T-helper 1 cell treated with Interleukin-12 subunit alpha and Interleukin-12 subunit beta and Interleukin-4 antibody, amounts not matched to agents 30 μg/mL and 1 μg/mL, for 36 hours (primary cell): ENCODE data around the gene CAMK1D.

Experiments
- H3K27ac Mint-ChIP-seq: one replicate; pipeline ENCODE4 v1.8.0; 2021; ENCODE audit warnings: mild to moderate bottlenecking, mixed read lengths
- H3K27me3 Mint-ChIP-seq: one replicate; pipeline ENCODE4 v1.8.0; 2021; ENCODE audit warnings: low read depth, mixed read lengths
- H3K36me3 Mint-ChIP-seq: one replicate; pipeline ENCODE4 v1.8.0; 2021; ENCODE audit warnings: low read depth, mixed read lengths
- H3K4me1 Mint-ChIP-seq: one replicate; pipeline ENCODE4 v1.8.0; 2021; ENCODE audit warnings: low read depth, mixed read lengths
- H3K4me3 Mint-ChIP-seq: one replicate; pipeline ENCODE4 v1.8.0; 2021; ENCODE audit warnings: mild to moderate bottlenecking, moderate library complexity, mixed read lengths
- H3K9me3 Mint-ChIP-seq: one replicate; pipeline ENCODE4 v1.8.0; 2021; ENCODE audit warnings: mixed read lengths

The CAMK1D gene

DNA sequence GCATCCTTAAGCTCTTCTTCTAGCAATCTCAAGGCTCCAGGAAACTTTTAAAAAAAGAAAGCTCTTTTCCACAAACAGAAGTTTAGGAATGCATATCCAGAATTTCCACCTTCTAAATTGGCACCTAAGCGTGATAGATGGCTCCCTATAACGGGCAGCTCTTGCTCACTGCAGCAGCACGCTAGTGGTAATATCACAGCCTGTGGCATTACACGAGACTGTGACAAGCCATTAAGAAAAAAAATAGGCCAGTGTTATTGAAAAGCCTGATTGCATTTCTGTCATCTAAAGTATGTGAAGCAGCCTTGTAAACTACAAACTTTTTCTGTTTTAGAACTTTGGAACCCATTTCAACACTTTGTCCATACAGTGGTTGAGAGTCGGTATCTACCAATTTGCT lies 263.8 kb downstream of the CAMK1D start:
- H3K27me3 Mint-ChIP-seq: no peaks in the 10 kb centered on the region
- H3K27ac Mint-ChIP-seq: no peak overlapping the region
- H3K4me1 Mint-ChIP-seq: peaks cover 14% of the 10 kb centered on the region
- H3K9me3 Mint-ChIP-seq: no peaks in the 10 kb centered on the region
- H3K36me3 Mint-ChIP-seq: peaks cover 2% of the 10 kb centered on the region
- no peak overlapping the region for H3K4me3 Mint-ChIP-seq

DNA sequence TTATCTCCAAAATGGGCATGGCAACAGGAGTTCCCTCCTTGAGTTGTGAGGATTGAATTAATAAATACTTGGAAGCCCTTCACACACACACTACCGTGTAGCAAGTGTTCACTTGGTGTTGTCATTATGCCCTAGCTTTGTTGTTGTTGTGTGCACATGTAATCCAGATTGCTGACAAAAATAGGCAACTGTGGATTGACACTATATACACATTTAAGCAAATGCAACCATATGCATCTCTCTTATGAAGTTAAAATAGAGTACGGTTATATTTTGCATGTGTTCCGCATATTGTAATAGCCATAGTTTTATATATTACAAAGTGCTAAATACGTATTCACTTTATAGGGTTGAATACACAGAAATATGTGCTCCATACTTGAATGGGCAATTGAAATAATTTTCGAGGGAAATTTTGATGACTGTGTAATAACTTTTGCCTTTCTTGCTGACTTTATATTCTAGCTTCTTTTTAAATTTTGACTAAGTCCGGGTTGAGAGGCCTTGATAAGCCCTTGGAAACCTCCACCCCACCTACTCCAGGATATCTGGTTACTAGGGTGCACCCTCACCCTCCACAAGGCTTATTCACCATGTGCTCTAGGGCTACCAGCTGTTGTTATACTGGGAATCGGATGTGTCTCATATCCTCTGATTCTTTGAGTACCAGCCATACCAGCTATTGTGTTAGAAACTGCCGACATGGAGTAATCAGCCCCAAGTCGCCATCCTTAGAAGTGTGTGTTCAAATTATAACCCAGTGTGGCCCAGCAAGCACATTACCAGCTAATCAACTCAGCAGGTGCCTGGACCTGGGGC lies 265.0 kb downstream of the CAMK1D start:
- no peak overlapping the region for H3K27ac Mint-ChIP-seq

DNA sequence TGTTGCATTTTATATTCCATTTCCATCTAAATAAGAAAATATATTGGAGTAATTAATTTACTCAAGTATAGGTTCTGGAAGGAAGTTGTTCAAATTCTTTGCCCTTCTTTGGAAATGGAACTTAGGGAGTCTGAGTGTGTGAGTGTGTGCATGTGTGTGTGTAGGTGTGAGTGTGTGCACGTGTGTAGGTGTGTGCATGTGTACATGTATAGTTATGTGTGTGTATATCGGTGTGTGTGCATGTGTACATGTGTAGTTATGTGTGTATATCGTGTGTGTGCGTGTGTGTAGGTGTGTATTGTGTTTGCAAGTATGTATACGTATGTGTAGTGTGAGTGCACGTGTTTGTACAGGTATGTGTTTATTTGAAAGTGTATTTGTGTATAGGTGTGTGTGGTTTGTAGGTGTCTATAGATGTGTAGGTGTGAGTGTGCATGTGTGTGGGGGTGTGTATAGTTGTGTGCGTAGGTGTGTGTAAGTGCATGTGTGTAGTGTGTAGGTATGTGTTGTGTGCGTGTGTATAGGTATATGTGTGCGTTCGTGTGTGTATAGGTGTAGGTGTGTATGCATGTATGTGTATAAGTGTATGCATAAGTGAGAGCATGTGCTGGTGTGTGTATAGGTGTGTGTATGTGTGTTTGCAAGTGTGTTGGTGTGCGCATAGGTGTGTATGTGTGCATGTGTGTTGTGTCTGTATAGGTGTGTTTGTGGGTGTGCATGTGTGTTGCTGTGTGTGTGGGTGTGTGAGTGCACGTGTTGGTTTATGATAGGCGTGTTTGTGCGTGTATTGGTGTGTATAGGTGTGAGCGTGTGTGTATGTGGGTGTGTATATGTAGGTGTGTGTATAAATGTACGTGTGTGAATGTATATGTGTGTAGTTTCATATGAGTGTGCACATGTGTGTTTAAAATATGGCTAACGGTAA lies 266.2 kb downstream of the CAMK1D start:
- peaks cover 3% of the 10 kb centered on the region for H3K9me3 Mint-ChIP-seq
- peaks cover 4% of the 10 kb centered on the region for H3K27me3 Mint-ChIP-seq
- peaks cover 2% of the 10 kb centered on the region for H3K36me3 Mint-ChIP-seq
- no peak overlapping the region for H3K27ac Mint-ChIP-seq
- H3K4me3 Mint-ChIP-seq: no peak overlapping the region
- peaks cover 10% of the 10 kb centered on the region for H3K4me1 Mint-ChIP-seq

More for the DNA sequence above, 265.0 kb downstream of the CAMK1D start:
- H3K36me3 Mint-ChIP-seq: no peaks in the 10 kb centered on the region
- no peaks in the 10 kb centered on the region for H3K9me3 Mint-ChIP-seq
- peaks cover 13% of the 10 kb centered on the region for H3K4me1 Mint-ChIP-seq
- no peak overlapping the region for H3K4me3 Mint-ChIP-seq
- H3K27me3 Mint-ChIP-seq: no peaks in the 10 kb centered on the region

DNA sequence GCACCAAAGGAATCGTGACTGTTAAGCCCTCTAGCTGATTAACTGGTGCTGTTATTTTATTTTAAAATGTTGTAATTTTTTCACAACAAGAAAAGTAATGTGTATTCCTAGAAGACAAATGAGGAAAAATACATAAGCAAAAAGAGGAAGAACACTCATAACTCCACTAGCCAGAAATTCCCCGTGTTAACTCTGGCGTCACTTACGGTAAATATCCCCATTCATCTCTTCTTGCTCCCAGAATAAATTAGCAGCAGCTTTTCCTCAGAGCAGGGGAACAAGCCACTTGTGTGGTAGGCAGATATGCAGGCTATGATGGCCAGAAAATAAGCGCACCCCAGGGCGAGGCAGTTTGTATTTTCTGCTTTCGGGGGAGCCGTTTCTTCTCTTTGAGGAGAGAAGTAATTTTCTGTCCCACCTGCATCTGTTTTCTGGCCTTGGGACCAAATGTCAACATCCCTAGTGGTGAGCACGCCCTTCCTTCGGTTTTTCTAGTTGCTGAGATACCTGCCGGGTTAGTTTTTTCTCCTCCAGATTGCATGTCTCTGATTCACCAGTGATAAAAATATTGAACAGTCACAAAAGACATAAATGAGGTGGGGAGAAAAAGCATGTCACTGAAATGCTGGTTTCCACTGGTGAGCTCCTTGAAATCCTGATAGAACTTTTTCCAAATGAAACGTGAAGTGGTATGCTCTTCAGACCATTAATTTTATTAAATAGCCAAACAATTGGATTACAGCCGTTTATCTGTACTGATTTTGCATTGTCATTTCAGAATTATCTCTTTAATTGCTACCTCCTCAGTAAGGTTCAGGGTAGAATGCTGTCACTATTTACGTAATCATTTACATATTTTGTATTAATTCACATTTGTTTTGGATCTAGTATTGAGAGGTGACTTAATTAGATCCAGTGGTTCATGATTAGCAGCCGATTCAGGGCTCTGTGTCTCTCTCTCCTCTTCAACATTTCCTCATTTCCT lies 268.1 kb downstream of the CAMK1D start:
- Mint-ChIP-seq H3K4me3 (no peak overlapping the region), H3K27ac (no peak overlapping the region), H3K36me3 (peaks cover 2% of the 10 kb centered on the region), H3K27me3 (peaks cover 5% of the 10 kb centered on the region), H3K9me3 (peaks cover 7% of the 10 kb centered on the region), H3K4me1 (peaks cover 13% of the 10 kb centered on the region)

DNA sequence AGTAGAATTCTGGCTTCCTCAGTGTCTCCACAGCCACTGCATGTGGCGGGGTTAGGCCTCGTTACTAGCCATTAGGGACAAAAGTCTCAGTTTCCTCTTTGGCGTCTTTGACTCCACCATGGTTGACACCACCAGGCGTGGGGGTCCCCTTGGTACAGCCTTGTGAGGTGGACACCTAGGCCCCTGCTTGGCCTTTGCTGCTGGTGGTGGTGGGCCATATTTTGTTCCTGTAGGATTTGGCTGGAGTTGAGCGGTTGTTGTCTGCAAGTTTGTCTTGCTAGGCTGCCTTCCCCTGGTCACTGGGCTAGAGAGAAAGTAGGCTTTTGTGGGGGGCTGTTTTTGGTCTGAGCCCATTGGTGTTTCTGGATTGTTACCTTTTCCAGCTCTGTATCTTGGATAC lies 272.7 kb downstream of the CAMK1D start:
- Mint-ChIP-seq H3K36me3 (peaks cover 2% of the 10 kb centered on the region), H3K27me3 (peaks cover 5% of the 10 kb centered on the region), H3K9me3 (peaks cover 7% of the 10 kb centered on the region), H3K4me3 (no peak overlapping the region), H3K27ac (no peak overlapping the region), H3K4me1 (peaks cover 13% of the 10 kb centered on the region)

DNA sequence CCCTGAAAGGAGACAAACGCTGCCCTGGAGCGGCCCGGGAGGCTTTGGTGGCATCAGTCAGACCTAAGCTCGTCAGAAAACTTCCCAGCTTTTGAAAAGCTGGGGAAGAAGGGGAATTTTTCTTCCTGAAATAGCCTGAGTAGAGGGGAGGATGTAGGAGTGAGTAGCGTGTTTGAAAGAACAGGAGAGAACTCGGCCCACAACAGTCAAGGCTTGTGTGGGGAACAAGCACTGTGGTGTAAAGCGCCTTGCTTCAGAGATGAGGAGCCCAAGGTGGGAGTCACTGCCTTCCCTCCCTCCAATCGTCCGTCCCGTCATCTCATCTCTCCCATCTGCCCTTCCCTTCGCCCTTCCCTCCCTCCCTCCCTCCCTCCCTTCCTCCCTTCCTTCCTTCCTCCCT lies 273.3 kb downstream of the CAMK1D start:
- Mint-ChIP-seq H3K27me3 (peaks cover 5% of the 10 kb centered on the region), H3K9me3 (peaks cover 7% of the 10 kb centered on the region), H3K4me3 (no peak overlapping the region), H3K27ac (no peak overlapping the region), H3K36me3 (peaks cover 2% of the 10 kb centered on the region), H3K4me1 (peaks cover 11% of the 10 kb centered on the region)

DNA sequence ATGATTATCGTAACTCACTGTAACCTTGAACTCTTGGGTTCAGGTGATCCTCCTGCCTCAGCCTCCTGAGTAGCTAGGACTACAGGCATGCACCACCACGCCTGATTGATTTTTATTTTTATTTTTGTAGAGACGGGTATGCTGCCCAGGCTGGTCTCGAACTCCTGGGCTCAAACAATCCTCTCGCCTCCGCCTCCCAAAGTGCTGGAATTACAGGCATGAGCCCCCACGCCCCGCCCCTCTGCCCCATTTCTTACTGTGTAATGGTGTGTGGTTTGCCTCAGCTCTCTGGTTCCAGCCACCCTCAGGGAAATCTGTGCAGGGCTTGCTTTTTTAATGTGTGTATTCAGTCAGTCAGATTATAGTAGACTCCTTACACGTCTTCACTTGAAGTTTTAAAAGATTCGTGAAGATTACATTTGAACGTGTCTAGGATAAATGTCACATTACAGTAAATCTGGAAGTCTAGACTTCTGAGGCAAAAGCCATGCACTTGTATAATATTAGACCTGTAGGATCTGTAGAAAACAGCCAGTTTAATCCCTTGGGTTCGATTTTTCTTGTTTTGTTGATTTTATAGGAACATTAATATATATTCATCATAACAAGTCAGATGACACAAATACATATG lies 276.2 kb downstream of the CAMK1D start:
- H3K27ac Mint-ChIP-seq: no peak overlapping the region
- H3K4me1 Mint-ChIP-seq: peaks cover 21% of the 10 kb centered on the region
- peaks cover 5% of the 10 kb centered on the region for H3K9me3 Mint-ChIP-seq
- peaks cover 5% of the 10 kb centered on the region for H3K36me3 Mint-ChIP-seq
- H3K27me3 Mint-ChIP-seq: peaks cover 2% of the 10 kb centered on the region
- H3K4me3 Mint-ChIP-seq: no peak overlapping the region

DNA sequence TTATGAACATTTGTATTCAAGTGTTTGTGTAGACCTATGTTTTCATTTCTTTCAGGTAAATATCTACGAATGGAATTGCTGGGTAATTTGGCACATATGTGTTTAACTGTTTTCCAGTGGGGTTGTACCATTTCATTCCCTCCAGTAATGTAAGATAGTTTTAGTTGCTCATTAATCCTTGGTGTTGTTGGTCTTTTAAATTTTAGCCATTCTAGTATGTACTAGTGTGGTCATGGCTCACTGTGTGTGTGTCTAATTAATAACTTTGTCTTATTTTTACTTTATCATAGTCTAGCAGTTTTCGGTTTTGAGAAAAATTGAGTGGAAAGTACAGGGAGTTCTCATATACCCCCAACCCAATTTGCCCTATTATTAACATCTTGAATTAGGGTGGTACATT lies 278.8 kb downstream of the CAMK1D start:
- Mint-ChIP-seq H3K9me3 (no peaks in the 10 kb centered on the region), H3K4me1 (peaks cover 21% of the 10 kb centered on the region), H3K36me3 (peaks cover 10% of the 10 kb centered on the region), H3K27me3 (no peaks in the 10 kb centered on the region), H3K27ac (no peak overlapping the region), H3K4me3 (no peak overlapping the region)

DNA sequence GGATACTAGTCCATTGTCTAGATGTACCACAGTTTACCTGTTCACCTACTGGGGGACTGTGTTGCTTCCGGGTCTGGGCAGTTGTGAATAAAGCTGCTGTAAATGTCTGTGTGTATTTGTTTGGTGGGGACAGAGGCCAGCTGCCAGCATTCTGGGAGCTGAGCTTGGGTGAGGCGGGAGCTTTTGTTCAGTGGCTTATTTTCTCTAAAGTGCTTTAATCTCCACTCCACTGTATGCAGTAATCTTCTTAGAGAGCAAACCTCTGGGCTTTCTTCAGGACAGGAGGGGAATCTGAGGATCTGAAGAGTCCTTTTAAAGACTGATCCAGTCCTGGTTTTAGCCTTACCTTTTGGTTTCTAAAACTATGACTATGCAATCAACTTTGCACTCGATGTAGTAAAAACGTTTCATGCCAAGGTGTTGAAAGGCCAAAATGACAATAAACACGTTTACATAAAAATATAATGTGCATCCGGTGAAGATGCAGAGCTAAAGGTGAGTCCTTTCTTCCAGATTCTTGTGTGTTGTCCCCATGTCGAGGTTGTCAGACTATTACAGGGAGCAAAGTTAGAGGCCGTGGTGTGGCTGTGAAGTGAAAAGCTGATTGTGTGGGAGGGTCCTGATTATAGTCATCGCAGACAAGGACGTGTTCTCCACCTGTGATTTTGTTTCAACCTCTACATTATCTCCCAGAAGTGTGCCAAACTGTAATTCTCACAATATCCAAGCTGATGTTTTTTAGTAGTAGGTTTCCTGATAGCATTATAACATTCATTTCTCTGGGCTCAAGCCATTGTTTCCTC lies 279.8 kb downstream of the CAMK1D start:
- H3K4me1 Mint-ChIP-seq: peaks cover 23% of the 10 kb centered on the region
- H3K9me3 Mint-ChIP-seq: no peaks in the 10 kb centered on the region
- peak overlapping the region; percentile 52 for H3K4me3 Mint-ChIP-seq
- H3K27ac Mint-ChIP-seq: peak overlapping the region; percentile 43
- no peaks in the 10 kb centered on the region for H3K27me3 Mint-ChIP-seq
- H3K36me3 Mint-ChIP-seq: peaks cover 10% of the 10 kb centered on the region

DNA sequence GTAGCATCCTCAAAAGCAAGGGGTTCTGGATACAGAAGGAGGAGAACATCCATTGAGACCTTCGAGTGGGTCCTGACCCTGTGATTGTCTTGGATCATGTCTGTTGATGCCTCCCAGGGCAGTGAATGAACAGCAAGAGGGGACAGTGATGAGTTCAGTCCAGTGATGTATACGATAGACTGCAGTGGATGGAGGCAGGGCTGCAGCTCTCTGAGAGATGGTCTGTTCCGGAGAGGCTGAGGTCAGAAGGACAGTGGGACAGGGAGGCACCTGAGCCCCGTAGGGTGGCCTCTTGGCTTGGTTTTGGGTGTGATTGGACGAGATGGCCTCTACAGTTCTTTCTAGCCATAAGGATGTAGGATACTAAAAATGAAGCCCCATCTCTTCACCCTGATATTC lies 280.4 kb downstream of the CAMK1D start:
- no peaks in the 10 kb centered on the region for H3K9me3 Mint-ChIP-seq

DNA sequence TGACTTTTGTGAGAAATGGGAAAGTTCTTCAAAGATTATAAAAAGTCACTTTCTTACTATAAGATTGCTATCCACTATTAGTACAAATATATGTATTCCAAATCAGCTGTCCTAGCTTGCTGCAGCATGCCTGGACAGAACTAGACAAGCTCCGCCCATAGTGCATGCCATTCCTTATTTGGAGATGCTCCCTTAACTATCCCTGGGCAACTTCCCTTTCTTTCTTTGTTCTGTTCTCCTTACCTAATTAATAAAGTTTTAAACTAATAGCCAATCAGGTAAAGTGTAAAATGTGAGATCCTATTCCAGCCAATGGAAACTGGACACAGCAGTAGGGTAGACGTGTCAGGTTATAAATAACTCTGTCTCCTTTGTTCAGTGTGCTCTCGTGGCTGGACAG lies 281.9 kb downstream of the CAMK1D start:
- Mint-ChIP-seq H3K27ac (no peak overlapping the region), H3K4me3 (no peak overlapping the region), H3K36me3 (peaks cover 14% of the 10 kb centered on the region), H3K4me1 (peaks cover 44% of the 10 kb centered on the region), H3K9me3 (no peaks in the 10 kb centered on the region), H3K27me3 (no peaks in the 10 kb centered on the region)

More for the DNA sequence above, 280.4 kb downstream of the CAMK1D start:
- Mint-ChIP-seq H3K4me3 (no peak overlapping the region), H3K27me3 (no peaks in the 10 kb centered on the region), H3K27ac (no peak overlapping the region), H3K36me3 (peaks cover 10% of the 10 kb centered on the region), H3K4me1 (peaks cover 29% of the 10 kb centered on the region)

DNA sequence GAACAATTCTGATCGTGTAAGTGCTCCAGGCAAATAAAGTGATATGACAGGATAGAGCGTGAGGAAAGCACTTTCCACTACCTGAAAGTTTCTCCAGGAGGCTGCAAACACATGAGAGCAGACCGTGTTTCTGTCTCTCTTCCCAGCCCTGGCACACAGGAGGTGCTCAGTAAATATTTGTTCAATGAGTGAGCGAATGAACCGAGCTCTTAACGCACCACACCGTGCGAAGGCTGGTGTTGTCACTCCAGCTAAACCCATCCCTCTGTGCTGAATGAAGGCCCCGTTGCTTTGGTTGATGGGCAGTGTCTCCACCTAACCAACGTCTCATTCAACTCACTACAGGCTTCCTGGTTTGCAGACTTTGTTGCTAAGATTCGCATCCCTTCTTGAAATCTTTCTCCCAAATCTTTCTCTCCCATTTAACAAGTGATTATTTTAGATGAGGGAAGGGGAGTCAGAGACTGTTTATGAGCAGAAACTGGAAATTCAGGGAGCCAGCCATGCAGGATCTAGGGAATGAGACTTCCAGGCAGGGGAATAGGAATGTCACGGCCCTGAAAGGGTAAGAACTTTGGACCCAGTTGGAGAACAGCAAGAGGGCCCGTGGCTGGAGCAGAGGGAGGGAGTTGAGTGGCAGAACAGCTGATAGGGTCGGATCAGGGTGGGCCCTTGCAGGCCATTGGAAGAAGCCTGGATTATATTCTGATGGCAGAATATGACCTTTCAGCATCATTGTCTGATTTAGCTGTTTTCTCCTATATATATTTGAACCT lies 282.6 kb downstream of the CAMK1D start:
- Mint-ChIP-seq H3K27me3 (no peaks in the 10 kb centered on the region), H3K27ac (no peak overlapping the region), H3K4me1 (peaks cover 51% of the 10 kb centered on the region), H3K9me3 (no peaks in the 10 kb centered on the region), H3K36me3 (peaks cover 14% of the 10 kb centered on the region), H3K4me3 (no peak overlapping the region)
